Stimulated activated CD8-positive, alpha-beta memory T cell treated with anti-CD3 and anti-CD28 coated beads, Interleukin-2, amount 100 ng/mL, for 1 hour (primary cell): Measurements from ENCODE around the gene BIVM.

Experiments used
- DNase-seq, 2 donors: peaks; one replicate each; pipeline ENCODE4 v3.0.0-alpha.2; 2020; ENCODE audit warnings: low read depth in 2 of 2

BIVM gene

DNA sequence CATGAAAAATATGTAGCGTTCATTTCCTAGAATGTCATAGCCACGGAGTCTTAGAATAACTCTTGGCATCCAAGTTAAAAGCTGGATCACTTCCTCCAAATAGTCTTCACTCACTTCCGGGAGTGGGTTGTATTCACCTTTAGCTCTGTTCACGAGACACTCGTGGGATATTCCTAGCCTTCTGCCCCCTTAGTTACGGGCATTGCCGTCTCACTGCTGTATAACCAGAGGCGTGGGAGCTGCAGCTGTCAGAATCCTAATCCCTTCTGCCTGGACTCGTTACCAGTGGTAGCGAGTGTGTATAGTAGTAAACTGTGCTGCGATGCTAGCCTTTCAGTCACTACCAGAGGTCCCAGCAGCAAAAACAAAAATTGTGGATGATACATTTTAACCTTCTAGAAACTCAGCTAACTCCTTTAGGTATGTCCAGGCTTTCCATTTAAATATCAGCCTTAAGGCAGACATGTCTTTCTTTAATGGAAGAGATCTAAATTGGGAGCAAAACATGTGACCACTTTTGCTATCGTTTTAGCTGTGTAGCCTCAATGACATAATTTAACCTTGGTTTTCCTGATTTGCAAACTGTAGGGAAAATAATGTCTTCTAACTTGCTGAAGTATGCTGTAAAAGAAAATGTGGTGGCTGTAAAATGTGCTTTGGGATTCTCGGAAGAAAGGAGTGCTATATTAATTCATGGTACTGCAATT is 81.0 kb downstream of the BIVM start:
- DNase-seq = no peak

DNA sequence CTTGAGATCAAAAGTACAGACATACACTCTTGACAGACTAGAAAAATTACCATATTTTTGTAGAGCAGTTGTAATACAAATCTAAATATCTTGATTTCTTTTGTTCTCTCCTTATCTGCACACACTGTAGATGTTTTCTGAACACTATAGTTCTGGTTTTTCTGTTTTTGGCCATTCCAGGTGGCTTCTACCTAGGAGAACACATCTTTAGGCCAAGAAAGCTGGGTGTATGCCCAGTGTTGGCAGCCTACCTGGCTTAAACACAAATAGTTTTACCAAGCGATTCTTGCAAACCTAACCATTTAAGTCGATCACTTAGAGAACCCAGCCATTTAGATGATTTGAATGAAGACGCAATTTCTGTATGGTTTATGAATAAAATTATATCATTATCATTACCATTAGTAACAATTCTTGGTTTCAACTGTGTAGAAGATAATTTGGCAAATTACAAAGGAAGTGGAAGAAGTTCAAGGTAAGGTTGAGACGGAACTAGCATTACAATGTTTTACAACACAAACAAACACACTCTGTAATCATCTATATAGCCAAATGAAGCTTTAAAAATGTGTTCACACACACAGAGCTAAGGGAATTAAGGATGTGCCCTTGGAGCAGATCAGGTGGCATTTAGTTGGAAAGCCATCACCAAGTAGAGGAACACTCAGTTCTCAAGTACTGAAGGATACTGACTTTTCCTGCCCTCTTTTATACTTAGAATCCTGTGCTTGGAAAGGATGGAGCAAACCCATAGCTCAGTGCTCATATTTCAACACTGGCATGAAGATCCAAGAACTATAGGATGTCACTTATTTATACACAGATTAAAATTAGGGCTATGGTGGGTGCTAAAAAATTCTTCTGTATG is 83.1 kb downstream of the BIVM start:
- no peak for DNase-seq
